K562 (cell line): ENCODE results near the gene NET1. TPM values are rescaled to one million over a fixed set of nuclear protein-coding genes. Genes with fewer than 3 reads are reported as not detected.

ENCODE experiments used
- HOXB6 ChIP-seq: fragments of 250-450 bp; sonication (Bioruptor Pico); IDR thresholded peaks from 2 replicates; pipeline ENCODE4 v1.5.1; 2022; ENCODE audit warnings: mild to moderate bottlenecking, borderline replicate concordance
- LARP7 ChIP-seq: fragments of 450-650 bp; IDR thresholded peaks from 2 replicates; pipeline ENCODE4 v1.6.1; 2016
- NFRKB ChIP-seq: fragments of 450-650 bp; IDR thresholded peaks from 2 replicates; pipeline ENCODE4 v1.6.1; 2016; ENCODE audit warnings: low read depth
- PATZ1 ChIP-seq: fragments of 250-450 bp; sonication (Bioruptor Pico); IDR thresholded peaks from 2 replicates; pipeline ENCODE4 v1.5.0; 2020; ENCODE audit warnings: mild to moderate bottlenecking, borderline replicate concordance
- PTTG1 ChIP-seq: fragments of 450-650 bp; IDR thresholded peaks from 2 replicates; pipeline ENCODE4 v1.6.1; 2016; ENCODE audit warnings: low read depth, mild to moderate bottlenecking, missing genetic modification characterization, missing compliant biosample characterization
- SREBF1 ChIP-seq: fragments of 150-350 bp; IDR thresholded peaks from 2 replicates; pipeline ENCODE4 v1.6.1; 2014; ENCODE audit warnings: antibody characterized with exemption, low read depth, low read length, borderline replicate concordance
- THAP12 ChIP-seq: fragments of 250-450 bp; sonication (Bioruptor Pico); IDR thresholded peaks from 2 replicates; pipeline ENCODE4 v1.9.0; 2021; ENCODE audit warnings: mild to moderate bottlenecking, inconsistent platforms
- TSHZ1 ChIP-seq: fragments of 250-450 bp; sonication (Bioruptor Pico); IDR thresholded peaks from 2 replicates; pipeline ENCODE4 v1.4.0; 2020; ENCODE audit warnings: mild to moderate bottlenecking, moderate library complexity
- ZNF24 ChIP-seq: fragments of 450-650 bp; IDR thresholded peaks from 2 replicates; pipeline ENCODE4 v1.6.1; 2016
- ZNF318 ChIP-seq, 2 experiments: fragments of 450-650 bp; IDR thresholded peaks; 2 replicates each; pipeline ENCODE4 v1.6.1; 2016; ENCODE audit warnings: mild to moderate bottlenecking in 2 of 2, borderline replicate concordance in 1 of 2, low read depth in 1 of 2, moderate library complexity in 1 of 2
- ZNF699 ChIP-seq: fragments of 250-450 bp; sonication (Bioruptor Pico); IDR thresholded peaks from 2 replicates; pipeline ENCODE4 v1.8.0; 2021; ENCODE audit warnings: mild to moderate bottlenecking, moderate library complexity; ENCODE audit not compliant: insufficient replicate concordance
- polyA plus RNA-seq, 8 experiments: library from polyadenylated mRNA; depleted of rRNA in 4 of 8; stranded (reverse) in 5 of 8; unstranded in 3 of 8; fragments of >200 nt; fragmentation: Nextera tagmentation in 2 of 8; fragmentation: Illumina TruSeq in 1 of 8; extraction: Ambion mirVana in 2 of 8; extraction: Trizol in 1 of 8; gene quantifications; 2 replicates each; pipeline versions ENCODE4 v1.2.1 to v1.2.3, GENCODE V29; 2011 to 2014; ENCODE audit warnings: inconsistent platforms in 1 of 8, missing spikeins in 1 of 8
- total RNA-seq, 7 experiments: library from RNA; depleted of rRNA in 6 of 7; stranded (reverse); fragments of >200 nt in 6 of 7; fragmentation: Illumina TruSeq in 2 of 7; extraction: Trizol in 2 of 7; gene quantifications; 2 replicates each; pipeline versions ENCODE4 v1.2.1 to v1.2.3, GENCODE V29; 2011 to 2021; ENCODE audit warnings: low replicate concordance in 1 of 7

NET1 gene
- total and polyA plus RNA-seq, 9 of the 15 experiments (the other 6 are each of a cell fraction or from before 2014, with no cell fraction given) = 47.4 to 258 (median 106) TPM

GRCh38 chr10:5362873-5363272, 49.5 kb upstream of the NET1 start (continued):
- TF ChIP-seq PATZ1 (CRISPR knock-in tag) = no peak
- peak in 1 of 2 experiments; percentile 79; a peak in 2 of 4 replicates for TF ChIP-seq ZNF318 (IDR thresholded peaks at IDR 0.05; ENCODE audit: borderline replicate concordance in 1 of 2, low read depth in 1 of 2)
- peak; percentile 100 for TF ChIP-seq ZNF24
- TF ChIP-seq THAP12 (CRISPR knock-in tag) = no peak
- no peak for TF ChIP-seq HOXB6 (CRISPR knock-in tag)
- TF ChIP-seq TSHZ1 = no peak
- no peak for TF ChIP-seq LARP7
- no peak for TF ChIP-seq ZNF699 (CRISPR knock-in tag)
- TF ChIP-seq NFRKB = peak; percentile 55; the same call in 1 of the 2 replicates
- TF ChIP-seq SREBF1 = no peak
- no peak for TF ChIP-seq PTTG1 (tag)
